CD4-positive, CD25-positive, alpha-beta regulatory T cell (primary cell): Measurements from ENCODE around the gene SLC8A1. TPM values are rescaled to one million over a fixed set of nuclear protein-coding genes. Genes with fewer than 3 reads are reported as not detected.

Source experiments
- ATAC-seq, 2 donors: fragments of 150-1000 bp; cut with Tn5 transposase; one replicate each; pipeline ENCODE4 v1.10.0; 2021; ENCODE audit warnings: low read depth in 2 of 2, moderate number of reproducible peaks in 2 of 2, moderate library complexity in 1 of 2
- DNase-seq, 3 donors: peaks; one replicate each; pipeline versions ENCODE4 v3.0.0 to v3.0.0-alpha.2; 2012 to 2022; ENCODE audit warnings: mixed read lengths in 1 of 3
- H3K27ac ChIP-seq: one replicate; pipeline ENCODE4 v1.7.0; 2013; ENCODE audit warnings: mild to moderate bottlenecking, low read length; ENCODE audit not compliant: insufficient read depth, poor library complexity, severe bottlenecking
- H3K27me3 ChIP-seq: one replicate; pipeline ENCODE4 v1.7.0; 2013; ENCODE audit warnings: low read length; ENCODE audit not compliant: control insufficient read depth, insufficient read depth
- H3K36me3 ChIP-seq: one replicate; pipeline ENCODE4 v1.7.0; 2013; ENCODE audit warnings: mild to moderate bottlenecking, low read length, moderate library complexity; ENCODE audit not compliant: control insufficient read depth, insufficient read depth
- H3K4me1 ChIP-seq: 2 replicates; pipeline ENCODE4 v1.7.0; 2013; ENCODE audit warnings: mild to moderate bottlenecking, low read length; ENCODE audit not compliant: insufficient read depth, control insufficient read depth, poor library complexity, severe bottlenecking
- H3K4me3 ChIP-seq: one replicate; pipeline ENCODE4 v1.7.0; 2013; ENCODE audit warnings: low read depth, mild to moderate bottlenecking, low read length, moderate library complexity
- H3K9me3 ChIP-seq, 2 experiments: 1 replicate in 1 of 2; 2 replicates in 1 of 2; pipeline ENCODE4 v1.7.0; 2013; ENCODE audit warnings: low read length in 2 of 2, mild to moderate bottlenecking in 1 of 2, moderate library complexity in 1 of 2; ENCODE audit not compliant: control insufficient read depth in 2 of 2
- H3K27ac Mint-ChIP-seq, 3 donors: one replicate each; pipeline ENCODE4 v1.8.0; 2020 to 2022; ENCODE audit warnings: mild to moderate bottlenecking in 3 of 3, mixed read lengths in 3 of 3, moderate library complexity in 2 of 3
- H3K27me3 Mint-ChIP-seq: one replicate; pipeline ENCODE4 v1.8.0; 2022; ENCODE audit warnings: mild to moderate bottlenecking, mixed read lengths
- H3K36me3 Mint-ChIP-seq: one replicate; pipeline ENCODE4 v1.8.0; 2020; ENCODE audit warnings: mixed read lengths
- H3K4me1 Mint-ChIP-seq, 4 donors: one replicate each; pipeline ENCODE4 v1.8.0; 2020 to 2022; ENCODE audit warnings: mixed read lengths in 4 of 4, mild to moderate bottlenecking in 1 of 4
- H3K4me3 Mint-ChIP-seq, 4 donors: one replicate each; pipeline ENCODE4 v1.8.0; 2020 to 2022; ENCODE audit warnings: mild to moderate bottlenecking in 4 of 4, mixed read lengths in 4 of 4, moderate library complexity in 3 of 4
- H3K9me3 Mint-ChIP-seq, 7 donors: one replicate each; pipeline ENCODE4 v1.8.0; 2020 to 2022; ENCODE audit warnings: mixed read lengths in 7 of 7, mild to moderate bottlenecking in 3 of 7, moderate library complexity in 2 of 7
- polyA plus RNA-seq, 4 donors: library from polyadenylated mRNA; unstranded; fragments of 300-500 nt; fragmentation: Illumina TruSeq; gene quantifications; one replicate each; pipeline ENCODE4 v1.2.3, GENCODE V29; 2021
- total RNA-seq: library from RNA; stranded (reverse); gene quantifications from one replicate; pipeline ENCODE4 v1.2.3, GENCODE V29; 2022

SLC8A1 gene
- total and polyA plus RNA-seq, 5 donors from 2014 or later, result 0.22 to 0.43 TPM; not detected in 3

GRCh38 chr2:40418614-40419363 lies 33.1 kb downstream of the SLC8A1 start:
- Histone ChIP-seq H3K4me3 (no peak overlapping the region), H3K27ac (no peak overlapping the region), H3K36me3 (no peaks in the 10 kb centered on the region), H3K9me3 (no peaks in the 10 kb centered on the region), H3K4me1 (no peaks in the 10 kb centered on the region), H3K27me3 (no peaks in the 10 kb centered on the region)
- H3K4me3 Mint-ChIP-seq, result no peak overlapping the region
- H3K36me3 Mint-ChIP-seq, result no peaks in the 10 kb centered on the region
- DNase-seq, result no peak
- H3K27me3 Mint-ChIP-seq, result no peaks in the 10 kb centered on the region
- H3K9me3 Mint-ChIP-seq, result peaks cover 0 to 1% (median 0%) of the 10 kb centered on the region in 7 donors
- no peak for ATAC-seq
- H3K27ac Mint-ChIP-seq, result no peak overlapping the region
- H3K4me1 Mint-ChIP-seq, result no peaks in the 10 kb centered on the region

GRCh38 chr2:40416486-40416885 lies 35.4 kb downstream of the SLC8A1 start:
- no peak for DNase-seq
- Mint-ChIP-seq H3K4me3 (no peak overlapping the region), H3K27ac (no peak overlapping the region), H3K36me3 (no peaks in the 10 kb centered on the region), H3K4me1 (no peaks in the 10 kb centered on the region), H3K27me3 (no peaks in the 10 kb centered on the region), H3K9me3 (peaks cover 0 to 1% (median 0%) of the 10 kb centered on the region in 7 donors)
- Histone ChIP-seq H3K36me3 (no peaks in the 10 kb centered on the region), H3K27me3 (no peaks in the 10 kb centered on the region), H3K4me3 (no peak overlapping the region), H3K4me1 (no peaks in the 10 kb centered on the region), H3K27ac (no peak overlapping the region), H3K9me3 (no peaks in the 10 kb centered on the region)
- ATAC-seq, result no peak

- H3K27ac Mint-ChIP-seq, result no peak overlapping the region
- no peak for ATAC-seq
- no peak overlapping the region for H3K4me3 Mint-ChIP-seq
- no peaks in the 10 kb centered on the region for H3K27me3 Mint-ChIP-seq
- no peaks in the 10 kb centered on the region for H3K36me3 Mint-ChIP-seq
- Histone ChIP-seq H3K27me3 (no peaks in the 10 kb centered on the region), H3K4me1 (no peaks in the 10 kb centered on the region), H3K36me3 (no peaks in the 10 kb centered on the region), H3K4me3 (no peak overlapping the region), H3K27ac (no peak overlapping the region), H3K9me3 (no peaks in the 10 kb centered on the region)
- no peaks in the 10 kb centered on the region for H3K4me1 Mint-ChIP-seq
- DNase-seq, result no peak
- H3K9me3 Mint-ChIP-seq, result no peaks in the 10 kb centered on the region
Observed at GRCh38 chr2:40415391-40415790, 36.5 kb downstream of the SLC8A1 start.

DNA sequence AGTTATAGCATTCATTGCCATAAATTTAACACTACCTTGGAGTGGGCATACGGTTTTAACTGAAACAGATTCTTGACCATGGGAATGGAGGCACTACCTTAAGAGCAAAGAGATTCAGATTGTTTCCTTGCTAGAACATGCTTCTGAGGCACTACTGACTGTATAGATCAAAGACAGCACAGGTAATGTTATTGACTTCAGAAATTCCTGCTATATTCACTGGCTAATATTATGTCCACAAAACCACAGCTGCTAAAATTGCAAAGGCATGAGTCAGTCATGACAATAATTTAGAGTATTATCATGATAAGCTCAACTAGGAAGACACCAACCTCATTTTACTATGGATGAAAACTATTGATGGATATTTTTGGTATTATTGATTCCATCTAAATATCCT lies 39.4 kb downstream of the SLC8A1 start:
- no peak overlapping the region for H3K27ac ChIP-seq

DNA sequence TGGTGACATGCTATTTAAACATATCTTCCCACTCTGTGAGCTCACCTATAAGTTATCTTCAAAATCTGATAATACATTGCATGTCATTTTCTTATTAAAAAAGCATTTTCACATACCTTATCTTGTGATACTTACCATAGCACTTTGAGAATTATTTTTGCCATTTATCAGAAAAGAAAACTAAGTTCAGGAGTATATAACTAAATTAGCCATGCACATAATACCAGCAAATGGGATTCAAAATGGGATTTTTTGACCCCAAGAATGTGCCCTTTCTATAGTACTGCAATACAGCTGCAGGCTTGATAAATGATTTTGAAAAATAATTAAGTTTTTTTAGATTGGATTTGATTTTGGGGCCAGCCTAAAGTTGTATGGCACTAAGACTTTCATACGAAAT lies 41.2 kb downstream of the SLC8A1 start:
- Mint-ChIP-seq H3K4me3 (no peak overlapping the region), H3K9me3 (peaks cover 0 to 2% (median 0%) of the 10 kb centered on the region in 7 donors), H3K27ac (no peak overlapping the region), H3K27me3 (no peaks in the 10 kb centered on the region), H3K4me1 (no peaks in the 10 kb centered on the region), H3K36me3 (no peaks in the 10 kb centered on the region)
- H3K9me3 ChIP-seq, result no peaks in the 10 kb centered on the region
- no peak overlapping the region for H3K27ac ChIP-seq
- ATAC-seq (no peak), DNase-seq (no peak)
- H3K27me3 ChIP-seq, result no peaks in the 10 kb centered on the region
- no peaks in the 10 kb centered on the region for H3K36me3 ChIP-seq
- no peaks in the 10 kb centered on the region for H3K4me1 ChIP-seq
- no peak overlapping the region for H3K4me3 ChIP-seq

More for the DNA sequence above, 39.4 kb downstream of the SLC8A1 start:
- DNase-seq, result no peak
- Histone ChIP-seq H3K27me3 (no peaks in the 10 kb centered on the region), H3K36me3 (no peaks in the 10 kb centered on the region), H3K4me1 (no peaks in the 10 kb centered on the region), H3K9me3 (no peaks in the 10 kb centered on the region), H3K4me3 (no peak overlapping the region)
- Mint-ChIP-seq H3K4me3 (no peak overlapping the region), H3K27ac (no peak overlapping the region), H3K4me1 (no peaks in the 10 kb centered on the region), H3K27me3 (no peaks in the 10 kb centered on the region), H3K36me3 (no peaks in the 10 kb centered on the region), H3K9me3 (no peaks in the 10 kb centered on the region)
- ATAC-seq, result no peak

GRCh38 chr2:40409734-40410133 lies 42.2 kb downstream of the SLC8A1 start:
- ATAC-seq (no peak), DNase-seq (no peak)
- Mint-ChIP-seq H3K27ac (no peak overlapping the region), H3K9me3 (peaks cover 0 to 4% (median 0%) of the 10 kb centered on the region in 7 donors), H3K36me3 (no peaks in the 10 kb centered on the region), H3K27me3 (no peaks in the 10 kb centered on the region), H3K4me3 (no peak overlapping the region), H3K4me1 (no peaks in the 10 kb centered on the region)
- H3K36me3 ChIP-seq, result no peaks in the 10 kb centered on the region
- no peak overlapping the region for H3K27ac ChIP-seq
- H3K27me3 ChIP-seq, result no peaks in the 10 kb centered on the region
- no peaks in the 10 kb centered on the region for H3K4me1 ChIP-seq
- no peaks in the 10 kb centered on the region for H3K9me3 ChIP-seq
- H3K4me3 ChIP-seq, result no peak overlapping the region

- no peak for ATAC-seq
- Histone ChIP-seq H3K36me3 (no peaks in the 10 kb centered on the region), H3K27me3 (no peaks in the 10 kb centered on the region), H3K9me3 (no peaks in the 10 kb centered on the region), H3K4me3 (no peak overlapping the region), H3K27ac (no peak overlapping the region), H3K4me1 (no peaks in the 10 kb centered on the region)
- no peaks in the 10 kb centered on the region for H3K27me3 Mint-ChIP-seq
- no peaks in the 10 kb centered on the region for H3K4me1 Mint-ChIP-seq
- peaks cover 0 to 4% (median 0%) of the 10 kb centered on the region in 7 donors for H3K9me3 Mint-ChIP-seq
- H3K27ac Mint-ChIP-seq, result no peak overlapping the region
- no peaks in the 10 kb centered on the region for H3K36me3 Mint-ChIP-seq
- DNase-seq, result no peak
- no peak overlapping the region for H3K4me3 Mint-ChIP-seq
Observed at GRCh38 chr2:40406485-40407289, 45.2 kb downstream of the SLC8A1 start.
